SW 1271 (cell line): Measurements from ENCODE around the gene COL13A1.

Experiments used
- DNase-seq, 2 experiments: peaks; one replicate each; lab custom pipeline; 2025; lab: John Stamatoyannopoulos, UW

Gene COL13A1

GRCh38 chr10:69963835-69964710 is 162.4 kb downstream of the COL13A1 start:
- no peak for DNase-seq

DNA sequence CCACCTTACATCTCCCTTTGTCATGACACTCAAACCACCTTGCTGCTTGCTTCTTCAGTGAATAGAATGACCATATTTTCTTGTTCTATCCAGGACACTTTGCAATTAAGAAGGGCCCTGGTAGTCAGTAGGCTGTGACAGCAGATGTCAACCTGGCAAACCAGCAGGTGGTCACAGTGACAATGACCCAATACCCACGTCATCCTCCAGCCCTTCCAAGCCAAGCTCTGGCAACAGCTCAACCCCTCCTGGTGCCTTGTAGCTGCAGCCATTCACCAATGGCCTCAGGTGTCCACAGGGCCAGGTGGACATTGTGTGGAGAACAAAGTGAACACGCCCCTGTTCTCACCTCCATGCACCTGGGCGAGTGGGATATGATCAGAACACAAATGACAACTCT is 163.4 kb downstream of the COL13A1 start:
- DNase-seq: no peak

- no peak for DNase-seq
These were observed 164.4 kb downstream of the COL13A1 start for GRCh38 chr10:69965919-69966662.

GRCh38 chr10:69968830-69969229 is 167.1 kb downstream of the COL13A1 start:
- no peak for DNase-seq

GRCh38 chr10:69969977-69970376 is 168.3 kb downstream of the COL13A1 start:
- DNase-seq: no peak

- DNase-seq: no peak
These were observed 171.3 kb downstream of the COL13A1 start for GRCh38 chr10:69972981-69973397.

- no peak for DNase-seq
These were observed 172.0 kb downstream of the COL13A1 start for GRCh38 chr10:69973678-69974077.

DNA sequence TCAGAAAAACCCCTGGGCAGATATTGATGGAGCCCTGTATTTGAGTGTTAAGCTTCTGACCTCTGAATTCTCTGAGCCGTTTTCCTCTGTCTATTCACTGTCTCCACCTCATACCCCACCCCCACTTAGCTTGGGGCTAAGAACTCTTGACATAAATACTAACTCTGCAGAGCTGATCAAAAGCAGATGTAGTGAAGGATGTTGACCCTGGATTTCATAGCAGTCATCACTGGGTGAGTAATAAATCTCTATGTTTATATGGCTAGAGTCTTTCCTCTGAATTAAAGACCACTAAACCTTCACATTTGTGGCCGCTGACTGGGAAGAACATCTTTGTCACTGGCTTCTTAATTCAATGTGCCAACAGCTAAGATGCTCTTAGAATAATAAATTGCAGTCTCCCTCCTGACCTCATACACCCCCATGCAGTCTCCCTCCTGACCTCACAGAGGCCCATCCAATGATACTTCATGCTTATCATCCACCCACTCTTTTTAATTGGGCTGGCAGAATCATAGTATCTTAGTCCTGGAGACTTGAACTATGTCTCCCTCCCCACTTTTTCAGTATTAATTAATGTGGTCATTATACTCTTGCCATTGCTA is 172.9 kb downstream of the COL13A1 start:
- no peak for DNase-seq

- DNase-seq: no peak
These were observed 175.3 kb downstream of the COL13A1 start for GRCh38 chr10:69976795-69977546.

DNA sequence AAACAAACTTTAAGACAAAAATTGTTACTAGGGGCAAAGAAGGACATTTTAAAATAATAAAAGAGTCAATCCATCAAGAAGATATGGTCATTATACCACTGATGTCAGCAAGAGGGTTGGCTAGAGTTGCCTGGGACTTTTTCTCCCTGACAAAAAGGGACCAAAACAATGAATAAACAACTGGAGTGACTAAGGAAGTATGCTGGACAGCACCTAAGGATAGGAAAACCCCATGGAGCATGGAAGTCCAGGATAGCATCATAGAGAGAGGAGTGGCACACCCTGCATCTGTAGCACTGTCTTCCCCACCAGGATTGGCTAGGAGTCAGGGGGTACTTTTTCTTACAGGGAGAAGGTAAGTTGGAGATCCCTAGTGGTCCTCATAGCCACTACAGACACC is 177.5 kb downstream of the COL13A1 start:
- DNase-seq: no peak

DNA sequence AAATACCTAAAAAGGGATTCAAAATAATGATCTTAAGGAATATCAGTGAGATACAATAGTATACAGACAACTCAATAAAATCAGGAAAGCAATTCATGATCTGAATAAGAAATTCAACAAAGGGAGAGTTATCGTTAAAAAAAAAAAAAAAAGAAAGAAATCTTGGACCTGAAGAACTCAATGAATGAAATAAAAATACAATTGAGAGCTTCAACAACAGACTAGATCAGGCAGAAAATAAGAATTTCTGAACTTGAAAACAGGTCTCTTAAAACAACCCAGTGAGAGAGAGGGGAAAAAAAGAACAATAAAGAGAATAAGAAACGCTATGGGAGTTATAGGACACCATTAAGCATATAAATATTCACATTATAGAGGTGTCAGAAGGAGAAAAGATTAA is 179.0 kb downstream of the COL13A1 start:
- DNase-seq: no peak

DNA sequence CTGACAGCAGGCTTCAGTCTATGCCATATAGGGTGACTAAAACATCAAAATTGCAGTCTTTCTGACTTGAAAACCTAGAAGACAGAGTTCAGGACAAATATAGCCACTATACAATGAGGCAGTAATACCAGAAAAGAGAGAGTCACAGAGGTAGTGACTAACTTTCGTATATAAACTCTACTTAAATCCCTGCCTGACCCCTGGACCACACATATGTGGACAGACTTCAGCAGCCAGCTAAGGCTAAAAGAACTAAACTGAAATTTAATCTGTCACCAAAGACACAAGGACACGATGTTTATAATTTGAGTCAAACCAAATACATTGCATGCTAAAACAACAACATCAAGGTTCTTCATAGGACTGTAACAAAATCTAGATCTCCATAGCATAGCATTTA is 186.4 kb downstream of the COL13A1 start:
- DNase-seq: no peak

GRCh38 chr10:69991151-69991550 is 189.4 kb downstream of the COL13A1 start:
- no peak for DNase-seq

DNA sequence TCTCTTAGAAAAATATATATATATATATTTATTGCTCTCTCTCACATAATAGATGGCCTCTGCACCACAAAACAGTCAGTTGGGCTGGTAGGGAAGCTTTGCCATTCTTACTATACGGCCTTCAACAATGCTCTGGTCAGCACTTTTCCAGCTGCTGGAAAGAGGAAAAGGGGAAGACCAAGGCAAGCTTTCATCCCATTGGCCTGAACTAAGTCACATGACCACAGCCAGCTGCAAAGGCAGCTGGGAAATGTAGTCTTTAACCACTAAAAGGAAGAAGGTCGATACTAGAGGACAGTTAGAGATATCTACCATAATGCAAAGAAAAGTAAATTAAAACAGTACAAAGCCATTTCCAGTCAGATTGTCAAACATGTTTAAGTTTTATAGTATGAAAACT is 192.6 kb downstream of the COL13A1 start:
- peak in 1 of 2 experiments; percentile 55 for DNase-seq

DNA sequence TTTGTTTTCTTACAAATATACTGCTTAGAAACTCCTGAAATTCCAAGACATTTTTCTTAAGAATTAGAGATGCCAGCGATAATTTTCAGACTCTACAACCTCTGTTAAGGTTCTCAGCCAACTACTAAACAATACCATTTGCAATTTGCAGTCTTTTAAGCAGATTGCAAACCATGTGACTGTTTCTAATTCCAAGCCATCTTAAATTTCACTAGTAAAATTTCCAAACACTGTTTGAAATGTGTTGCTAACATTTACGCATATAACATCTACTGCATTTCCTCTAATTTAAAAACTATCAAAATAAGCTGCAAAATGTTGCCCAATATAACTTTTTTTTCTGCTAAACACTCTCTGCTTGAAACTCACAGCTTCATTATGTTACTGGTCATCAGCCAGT is 194.9 kb downstream of the COL13A1 start:
- no peak for DNase-seq

DNA sequence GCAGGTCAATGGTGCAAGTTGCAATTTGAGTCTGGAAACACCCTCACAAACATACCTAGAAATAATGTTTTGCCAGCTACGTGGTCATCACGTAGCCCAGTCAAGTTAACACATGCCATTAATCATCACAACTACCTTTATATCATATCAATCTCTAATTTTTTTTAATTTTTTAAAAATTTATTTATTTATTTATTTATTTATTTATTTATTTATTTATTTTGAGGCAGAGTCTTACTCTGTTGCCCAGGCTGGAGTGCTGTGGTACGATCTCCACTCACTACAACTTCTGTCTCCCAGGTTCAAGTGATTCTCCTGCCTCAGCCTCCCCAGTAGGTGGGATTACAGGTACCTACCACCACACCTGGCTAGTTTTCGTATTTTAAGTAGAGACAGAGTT is 198.6 kb downstream of the COL13A1 start:
- DNase-seq: no peak

DNA sequence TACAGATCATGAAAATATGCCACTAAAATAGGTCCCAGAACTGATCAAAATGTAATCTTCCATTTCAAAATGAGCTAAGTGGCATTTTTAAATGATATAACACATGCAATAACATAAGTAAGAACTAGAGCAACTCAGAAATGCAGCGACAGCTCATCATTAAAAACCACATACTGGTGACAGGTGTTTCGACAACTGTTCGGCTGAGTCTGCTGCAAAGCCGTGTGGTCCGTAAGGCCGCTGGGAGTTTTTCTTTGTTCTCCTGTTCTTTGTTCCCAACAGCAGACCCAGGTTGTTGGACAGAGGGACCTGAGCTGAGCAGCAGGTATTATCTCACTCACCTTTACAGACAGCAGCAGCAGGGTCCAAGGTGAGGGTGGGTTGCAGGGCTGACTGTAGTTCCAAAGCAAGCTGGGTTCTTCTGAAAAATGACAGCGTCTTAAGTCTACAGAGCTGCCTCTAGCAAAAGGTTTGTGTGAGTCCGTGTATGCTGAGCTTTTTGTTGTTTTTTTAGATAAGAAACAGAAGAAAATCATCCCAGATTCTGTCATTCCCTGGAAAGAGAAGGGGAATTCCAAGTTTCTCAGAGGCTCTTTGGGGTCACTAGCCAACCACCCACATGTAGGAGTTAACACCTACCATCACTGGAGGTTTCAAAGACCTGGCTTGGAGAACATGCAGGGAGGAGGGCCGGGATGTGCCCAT is 205.6 kb downstream of the COL13A1 start:
- DNase-seq: no peak
